ENCODE data around the gene TXNDC5. TPM values are rescaled to one million over a fixed set of nuclear protein-coding genes. Genes with fewer than 3 reads are reported as not detected.

Gene TXNDC5
- total and polyA plus RNA-seq, 2 of the 13 experiments (the other 11 are each of a cell fraction or from before 2014, with no cell fraction given): 287 to 578 TPM

GRCh38 chr6:7910654-7911344 is at the start of gene TXNDC5 (continued):
- TF ChIP-seq ZGPAT (CRISPR knock-in tag; IDR thresholded peaks at IDR 0.05): peak; percentile 85
- TF ChIP-seq PPARG (CRISPR knock-in tag; conservative IDR thresholded peaks at IDR 0.05): peak; percentile 60; the same call in 1 of the 2 replicates
- TF ChIP-seq GATAD1 (CRISPR knock-in tag; IDR thresholded peaks at IDR 0.05): peak; percentile 35
- TF ChIP-seq HNF4G (IDR thresholded peaks at IDR 0.05; ENCODE audit: borderline replicate concordance, low read depth, low read length): no peak
- TF ChIP-seq HNF4G (CRISPR knock-in tag; IDR thresholded peaks at IDR 0.05; ENCODE audit: borderline replicate concordance, low read depth): no peak
- TF ChIP-seq CEBPG (CRISPR knock-in tag; IDR thresholded peaks at IDR 0.05): no peak
- TF ChIP-seq, protein P1, sequence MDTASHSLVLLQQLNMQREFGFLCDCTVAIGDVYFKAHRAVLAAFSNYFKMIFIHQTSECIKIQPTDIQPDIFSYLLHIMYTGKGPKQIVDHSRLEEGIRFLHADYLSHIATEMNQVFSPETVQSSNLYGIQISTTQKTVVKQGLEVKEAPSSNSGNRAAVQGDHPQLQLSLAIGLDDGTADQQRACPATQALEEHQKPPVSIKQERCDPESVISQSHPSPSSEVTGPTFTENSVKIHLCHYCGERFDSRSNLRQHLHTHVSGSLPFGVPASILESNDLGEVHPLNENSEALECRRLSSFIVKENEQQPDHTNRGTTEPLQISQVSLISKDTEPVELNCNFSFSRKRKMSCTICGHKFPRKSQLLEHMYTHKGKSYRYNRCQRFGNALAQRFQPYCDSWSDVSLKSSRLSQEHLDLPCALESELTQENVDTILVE (CRISPR knock-in tag; IDR thresholded peaks at IDR 0.05): peak; percentile 86
- TF ChIP-seq XRCC5 (optimal IDR thresholded peaks at IDR 0.05; ENCODE audit: low read length): peak; percentile 29
- TF ChIP-seq PITX1 (CRISPR knock-in tag; IDR thresholded peaks at IDR 0.05): no peak
- peak; percentile 58; the same call in 1 of the 2 replicates for TF ChIP-seq SRY (CRISPR knock-in tag; IDR thresholded peaks at IDR 0.05)
- peak; percentile 65; the same call in 1 of the 2 replicates for TF ChIP-seq ZNF430 (CRISPR knock-in tag; IDR thresholded peaks at IDR 0.05)
- no peak for TF ChIP-seq GRHL1 (CRISPR knock-in tag; conservative IDR thresholded peaks at IDR 0.05)
- TF ChIP-seq, protein P2, sequence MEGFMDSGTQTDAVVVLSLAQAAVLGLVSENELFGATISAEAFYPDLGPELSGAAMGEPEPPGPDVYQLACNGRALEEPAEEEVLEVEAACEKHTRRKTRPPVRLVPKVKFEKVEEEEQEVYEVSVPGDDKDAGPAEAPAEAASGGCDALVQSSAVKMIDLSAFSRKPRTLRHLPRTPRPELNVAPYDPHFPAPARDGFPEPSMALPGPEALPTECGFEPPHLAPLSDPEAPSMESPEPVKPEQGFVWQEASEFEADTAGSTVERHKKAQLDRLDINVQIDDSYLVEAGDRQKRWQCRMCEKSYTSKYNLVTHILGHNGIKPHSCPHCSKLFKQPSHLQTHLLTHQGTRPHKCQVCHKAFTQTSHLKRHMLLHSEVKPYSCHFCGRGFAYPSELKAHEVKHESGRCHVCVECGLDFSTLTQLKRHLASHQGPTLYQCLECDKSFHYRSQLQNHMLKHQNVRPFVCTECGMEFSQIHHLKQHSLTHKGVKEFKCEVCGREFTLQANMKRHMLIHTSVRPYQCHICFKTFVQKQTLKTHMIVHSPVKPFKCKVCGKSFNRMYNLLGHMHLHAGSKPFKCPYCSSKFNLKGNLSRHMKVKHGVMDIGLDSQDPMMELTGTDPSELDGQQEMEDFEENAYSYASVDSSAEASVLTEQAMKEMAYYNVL (CRISPR knock-in tag; IDR thresholded peaks at IDR 0.05; ENCODE audit: borderline replicate concordance): no peak
- TF ChIP-seq THAP7 (CRISPR knock-in tag; IDR thresholded peaks at IDR 0.05): peak; percentile 77; the same call in 1 of the 2 replicates
- TF ChIP-seq NCOA1 (CRISPR knock-in tag; IDR thresholded peaks at IDR 0.05): no peak
- no peak for TF ChIP-seq ZFP36 (IDR thresholded peaks at IDR 0.05; ENCODE audit: borderline replicate concordance, low read depth, low read length, partially characterized antibody)
- no peak for TF ChIP-seq KLF15 (CRISPR knock-in tag; IDR thresholded peaks at IDR 0.05; ENCODE audit: borderline replicate concordance)
- no peak for TF ChIP-seq HMG20A (CRISPR knock-in tag; IDR thresholded peaks at IDR 0.05; ENCODE audit: borderline replicate concordance)

All from HepG2 (cell line).